Measurements from ENCODE around the gene IL21R.

GRCh38 chr16:27427538-27427937 is 25.6 kb downstream of the IL21R start:
- no peak for TF ChIP-seq CTCF (IDR thresholded peaks at IDR 0.05)
- TF ChIP-seq EP300 (IDR thresholded peaks at IDR 0.05) = no peak

Measured in suprapubic skin (tissue), 3 donors.